Muscle of arm (tissue), 12 donors: ENCODE measurements around the gene VRK1. TPM values are rescaled to one million over a fixed set of nuclear protein-coding genes. Genes with fewer than 3 reads are reported as not detected.

Source experiments
- DNase-seq: peaks from one replicate; pipeline ENCODE4 v3.0.0-alpha.2; 2013
- polyA plus RNA-seq, 12 donors: library from polyadenylated mRNA; unstranded; fragments of 120-200 nt; gene quantifications; one replicate each; pipeline ENCODE4 v1.2.1, GENCODE V29; 2013; ENCODE audit not compliant: insufficient read length in 12 of 12

VRK1 gene
- polyA plus RNA-seq, 12 donors: 7.9 to 45.6 (median 13.9) TPM; not detected in 1

DNA sequence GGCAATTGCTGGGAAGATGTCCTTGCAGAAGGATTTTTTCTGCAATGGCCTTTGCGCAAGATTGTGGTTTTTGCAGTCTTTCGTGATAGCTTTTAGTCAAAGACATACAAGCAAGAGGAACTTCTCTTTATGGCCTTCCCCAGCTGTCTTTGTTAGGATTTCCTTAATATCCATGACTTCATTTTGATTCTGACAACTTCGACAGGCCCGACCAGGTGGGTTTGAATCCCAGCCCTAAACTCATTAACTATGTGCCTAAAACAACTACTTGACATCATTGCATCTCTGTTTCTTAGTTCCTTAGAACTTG, 13.3 kb upstream of the VRK1 start:
- no peak for DNase-seq

DNA sequence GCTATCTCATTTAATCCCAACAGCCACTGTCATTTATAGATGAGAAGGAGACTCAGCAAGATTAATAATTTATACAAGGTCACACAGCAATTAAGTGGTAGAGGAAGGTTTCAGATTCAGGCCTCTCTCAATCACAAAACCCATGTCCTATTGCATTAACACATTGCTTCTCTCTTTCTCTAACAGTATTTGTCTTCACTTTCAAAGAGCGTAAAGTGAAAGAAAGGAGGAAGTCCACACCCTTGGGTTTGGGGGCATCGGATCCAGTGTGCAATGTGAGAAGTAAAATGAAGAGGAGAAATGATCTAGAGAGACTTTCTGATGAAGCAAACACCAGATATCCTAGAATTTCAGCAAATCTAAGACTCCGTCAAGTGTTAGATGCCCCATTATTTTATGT, 7.0 kb upstream of the VRK1 start:
- DNase-seq: no peak

DNA sequence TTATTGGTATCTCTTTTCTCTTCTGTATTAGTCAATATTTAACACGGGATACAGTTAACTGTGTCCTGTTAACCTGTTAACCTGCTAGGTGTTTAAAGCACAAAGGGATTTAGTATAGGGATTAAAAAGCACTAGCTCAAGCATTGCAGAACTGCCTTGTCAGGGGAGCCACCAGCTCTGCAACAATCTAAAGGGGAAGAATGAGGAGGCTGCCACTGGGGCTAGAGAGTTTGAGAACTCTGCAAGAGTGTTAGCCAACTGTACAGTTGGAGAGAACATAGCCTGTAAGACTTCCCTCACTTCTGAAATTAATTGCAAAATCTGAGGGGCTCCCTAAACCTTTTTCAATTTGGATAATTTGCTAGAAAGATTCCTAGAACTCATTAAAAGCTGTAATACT, 6.5 kb upstream of the VRK1 start:
- DNase-seq: no peak

DNA sequence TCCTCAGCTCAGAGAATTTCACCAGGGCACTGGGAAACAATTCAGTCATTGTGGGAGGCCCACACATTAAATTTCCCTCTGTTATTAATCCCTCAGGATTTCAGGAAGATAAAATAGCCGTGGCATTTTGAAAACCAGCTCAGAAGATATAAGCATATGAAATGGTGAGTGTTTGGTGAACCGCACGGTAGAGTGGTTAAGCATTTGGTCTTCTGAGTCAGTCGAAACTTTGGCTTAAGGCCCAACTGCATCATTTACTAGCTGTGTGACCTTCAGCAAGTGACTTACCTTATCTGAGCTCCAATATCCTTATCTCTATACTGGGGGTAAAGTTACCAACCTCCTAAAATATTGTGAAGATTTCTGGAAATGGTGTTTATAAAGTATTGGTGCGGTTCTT, 5.2 kb upstream of the VRK1 start:
- DNase-seq: no peak

DNA sequence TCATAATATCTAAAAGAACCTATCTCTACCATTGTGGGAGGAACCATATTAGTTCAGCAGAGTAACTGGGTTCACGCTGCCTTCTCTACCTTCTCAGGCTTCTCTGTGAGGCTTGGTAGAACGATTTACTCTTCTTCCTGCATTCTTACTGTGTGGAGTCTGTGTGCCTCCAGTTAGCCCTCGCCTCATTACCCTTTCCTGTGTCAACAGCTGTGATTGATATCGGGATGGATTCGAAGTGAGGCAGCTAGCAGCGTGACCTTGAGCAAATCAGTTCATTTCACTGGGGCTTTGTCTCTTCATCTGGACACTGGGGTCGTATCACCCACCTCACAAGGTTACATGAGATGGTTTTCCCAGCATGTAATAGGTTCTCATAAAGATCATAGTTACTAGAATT, 4.6 kb upstream of the VRK1 start:
- DNase-seq: no peak

DNA sequence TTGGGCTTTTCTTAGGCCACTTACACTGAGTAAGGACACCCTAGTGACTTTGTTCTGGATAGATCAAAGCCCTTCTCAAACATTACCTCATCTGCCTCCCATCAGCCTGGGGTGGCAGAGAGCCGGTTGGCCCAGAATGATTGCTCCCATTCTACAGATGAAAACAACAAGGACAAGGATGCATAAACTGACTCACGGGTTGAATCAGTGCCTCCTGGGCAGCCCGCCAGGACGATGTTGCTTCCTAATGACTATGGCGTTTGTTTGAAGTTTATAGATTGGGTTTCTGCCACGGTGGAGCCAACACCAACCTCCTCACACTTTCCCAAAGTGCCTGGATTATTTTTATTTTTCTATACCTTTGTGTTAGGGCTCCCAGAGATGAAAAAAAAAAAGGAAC, 3.6 kb upstream of the VRK1 start:
- no peak for DNase-seq

DNA sequence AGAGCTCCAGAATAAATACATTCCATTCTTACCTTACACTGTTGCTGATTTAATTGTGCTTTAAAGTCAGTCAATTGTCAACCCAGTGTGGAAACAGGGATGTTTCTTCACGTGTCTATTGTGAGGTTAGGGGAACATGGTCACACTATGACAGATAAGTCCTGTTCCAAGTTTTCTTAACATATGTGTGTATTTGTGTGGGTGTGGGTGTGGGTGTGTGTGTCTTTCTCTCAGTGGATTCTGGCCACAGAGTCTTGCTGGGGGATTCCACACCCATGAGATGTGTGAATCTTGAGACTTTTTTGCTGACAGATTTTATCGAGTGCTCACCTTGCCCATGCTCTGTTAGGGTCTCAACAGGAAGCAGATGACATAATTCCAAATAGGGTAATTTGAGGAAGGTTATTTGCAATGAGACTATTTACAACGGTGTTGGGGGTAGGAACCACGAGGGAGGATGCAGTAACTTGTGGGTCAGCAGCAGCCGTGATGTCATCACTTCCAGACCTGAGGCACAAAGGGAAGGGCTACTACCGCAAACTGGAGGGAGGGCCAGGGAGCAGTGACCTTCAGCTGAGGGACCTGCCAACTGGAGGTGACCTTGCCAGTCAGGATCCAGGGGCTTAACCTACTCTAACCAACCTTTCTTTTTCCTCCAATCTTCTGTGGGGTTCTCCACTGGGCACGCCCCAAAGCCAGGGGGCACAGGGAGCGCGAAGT, 1.9 kb upstream of the VRK1 start:
- no peak for DNase-seq

DNA sequence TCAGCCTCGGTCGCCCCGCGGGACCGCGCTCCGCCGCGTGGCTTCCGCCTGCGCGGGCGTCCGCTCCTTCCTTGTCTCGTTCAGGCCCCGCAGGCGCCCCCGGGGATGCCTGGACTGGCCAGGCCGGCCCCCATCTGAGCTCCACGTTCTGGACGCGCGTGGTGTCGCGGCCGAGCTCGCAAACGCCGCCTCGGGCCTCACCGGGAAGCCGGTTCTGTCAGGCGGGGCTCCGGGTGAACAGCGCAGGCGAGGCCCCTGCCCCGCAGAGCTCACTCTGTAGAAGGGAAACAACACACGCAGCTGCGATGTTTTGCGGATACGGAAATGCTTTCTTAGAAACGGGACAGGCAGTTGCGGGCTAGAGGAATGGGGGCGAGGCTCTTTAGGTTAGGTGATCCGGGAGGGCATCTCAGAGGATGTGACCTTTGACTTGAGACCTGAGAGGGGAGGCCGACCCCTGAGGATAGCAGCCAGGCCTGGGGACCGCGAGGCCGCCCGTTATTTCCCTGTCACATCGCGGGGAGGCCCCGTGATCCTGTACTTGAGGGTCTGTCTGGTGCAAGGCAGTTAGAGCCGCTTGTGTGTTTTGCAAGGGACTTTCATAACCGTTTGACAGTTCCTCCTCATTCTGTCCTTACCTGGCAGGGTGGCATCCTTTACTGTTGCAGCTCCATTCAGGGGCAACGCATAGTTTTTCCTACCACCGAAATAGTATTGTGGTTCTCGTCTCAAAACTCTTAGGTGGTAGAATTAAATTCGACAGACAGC, 584 bp downstream of the VRK1 start:
- peak; percentile 13 for DNase-seq

DNA sequence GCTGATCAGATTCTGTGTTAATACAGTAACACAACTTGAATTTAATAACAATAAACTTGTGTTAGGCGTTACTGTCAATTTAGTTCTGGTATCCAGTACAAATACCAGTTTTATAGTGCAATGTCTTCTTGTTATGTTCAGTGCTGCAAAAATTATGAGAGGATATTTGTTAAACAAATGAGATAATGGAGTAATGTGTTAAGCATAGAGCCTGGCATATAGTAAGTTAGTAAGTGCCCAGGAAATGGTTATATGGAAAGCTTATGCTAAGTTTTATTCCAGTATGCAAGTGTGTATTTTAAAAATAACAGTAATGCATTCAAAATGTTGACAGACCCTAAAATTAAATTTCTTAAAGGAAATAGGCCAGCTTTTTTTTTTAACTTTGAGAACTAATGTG, 1.8 kb downstream of the VRK1 start:
- DNase-seq: no peak

DNA sequence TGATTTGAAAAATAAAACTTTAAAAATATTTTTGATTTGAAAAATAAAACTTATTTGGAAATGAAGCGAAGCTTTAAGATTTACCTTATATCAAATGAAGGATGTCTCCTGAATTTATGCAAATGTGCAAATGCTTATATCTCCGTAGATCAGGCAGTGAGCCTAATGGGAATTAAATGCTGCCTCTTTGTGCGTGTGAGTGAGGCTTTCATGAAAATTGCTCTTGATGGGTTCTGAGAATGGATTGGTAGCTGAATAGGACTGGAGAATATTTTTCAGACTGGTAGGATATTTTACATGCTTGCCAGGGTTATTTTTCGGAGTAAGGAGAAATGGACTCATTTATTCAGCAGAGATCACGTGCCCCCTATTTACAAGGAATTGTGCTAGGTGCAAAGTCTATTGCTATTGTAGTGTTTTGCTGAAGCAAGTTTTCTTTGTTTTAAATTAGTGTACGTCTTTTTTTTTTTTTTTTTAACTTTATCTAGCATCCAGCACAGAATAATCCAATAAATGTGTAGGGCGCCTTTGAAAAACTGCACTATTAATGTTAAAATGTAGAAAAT, 2.4 kb downstream of the VRK1 start:
- no peak for DNase-seq

DNA sequence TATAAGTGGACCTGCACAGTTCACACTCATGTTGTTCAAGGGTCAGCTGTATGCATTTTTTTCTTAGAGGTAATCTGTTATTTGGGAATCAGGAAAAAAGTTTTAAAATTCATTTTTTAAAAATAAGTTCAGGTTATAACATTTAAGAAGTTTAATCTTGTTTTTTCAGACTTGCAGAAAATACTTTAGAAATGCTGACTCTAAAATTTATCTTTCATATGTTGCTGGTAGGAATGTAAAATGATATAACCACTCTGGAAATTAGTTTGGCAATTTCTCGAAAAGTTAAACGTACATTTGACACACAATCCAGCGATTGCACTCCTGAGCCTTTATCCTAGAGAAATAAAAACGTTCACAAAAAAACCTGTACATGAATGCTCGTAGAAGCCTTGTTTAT, 4.7 kb downstream of the VRK1 start:
- DNase-seq: no peak

DNA sequence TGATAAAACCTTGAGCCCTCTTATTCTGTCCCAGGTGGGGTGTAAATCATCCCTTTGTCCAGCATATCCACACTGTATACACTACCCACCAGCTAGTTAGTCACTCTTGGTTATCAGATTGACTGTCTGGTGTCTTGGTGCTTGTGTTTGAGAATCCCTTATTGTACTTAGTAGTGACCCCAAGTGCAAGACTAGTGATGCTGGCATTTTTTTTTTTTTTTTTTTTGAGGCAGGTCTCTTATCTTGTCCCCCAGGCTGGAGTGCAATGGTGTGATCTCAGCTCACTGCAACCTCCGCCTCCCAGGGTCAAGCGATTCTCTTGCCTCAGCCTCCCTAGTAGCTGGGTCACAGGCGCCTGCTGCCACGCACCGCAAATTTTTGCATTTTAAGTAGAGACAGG, 5.8 kb downstream of the VRK1 start:
- no peak for DNase-seq

DNA sequence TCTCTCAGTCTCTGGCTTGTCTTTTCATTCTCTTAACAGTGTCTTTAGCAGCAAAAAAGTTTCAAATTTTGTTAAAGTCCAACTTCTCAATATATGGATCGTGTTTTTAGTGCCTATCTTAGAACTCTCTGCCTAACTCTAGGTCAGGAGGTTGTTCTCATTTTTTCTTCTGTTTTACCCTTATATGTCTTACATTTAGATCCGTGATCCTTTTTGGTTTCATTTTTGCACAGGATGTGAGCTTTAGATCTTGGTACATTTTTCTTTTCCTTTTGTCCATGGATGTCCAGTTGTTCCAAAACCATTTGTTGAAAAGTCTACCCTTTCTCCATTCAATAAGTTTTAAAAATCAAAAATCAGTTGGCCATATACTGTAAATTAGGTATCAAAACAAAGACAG, 6.8 kb downstream of the VRK1 start:
- no peak for DNase-seq

DNA sequence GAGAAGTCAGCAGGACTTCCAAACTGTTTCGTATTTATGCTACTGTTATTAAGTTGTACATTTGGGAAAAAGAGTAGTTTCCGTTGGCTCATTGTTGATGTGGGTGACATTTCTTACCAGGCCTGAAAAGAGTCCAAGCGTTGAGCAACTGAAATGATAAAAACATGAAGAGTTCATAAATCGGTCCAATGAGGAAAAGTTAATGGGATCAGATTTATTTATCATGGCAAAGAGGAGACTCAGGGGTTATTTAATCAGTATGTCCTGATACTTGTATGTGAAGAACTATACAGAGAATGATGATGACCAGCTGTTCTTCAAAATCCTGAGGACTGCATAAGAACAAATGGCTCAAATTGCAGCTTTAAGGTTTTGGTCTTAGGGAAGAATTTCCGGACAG, 7.7 kb downstream of the VRK1 start:
- no peak for DNase-seq

DNA sequence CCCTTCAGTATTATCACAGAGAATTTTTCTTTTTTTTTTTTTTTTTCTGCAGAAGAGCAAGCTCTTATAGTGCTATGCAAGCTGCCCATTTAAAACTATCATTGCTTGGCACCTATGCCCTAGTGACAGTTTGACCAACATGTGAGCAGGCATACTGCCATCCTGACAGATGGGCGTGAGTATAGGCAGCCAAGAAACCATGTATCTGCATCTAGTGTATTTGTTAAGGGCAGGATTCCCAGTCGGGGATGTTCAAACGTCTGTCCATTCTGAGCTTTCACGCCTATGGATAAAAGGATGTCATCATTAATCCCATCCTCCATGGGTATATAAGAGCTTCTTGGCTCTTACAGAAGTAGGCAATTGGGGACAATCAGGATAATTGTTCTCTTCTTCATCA, 8.8 kb downstream of the VRK1 start:
- no peak for DNase-seq

DNA sequence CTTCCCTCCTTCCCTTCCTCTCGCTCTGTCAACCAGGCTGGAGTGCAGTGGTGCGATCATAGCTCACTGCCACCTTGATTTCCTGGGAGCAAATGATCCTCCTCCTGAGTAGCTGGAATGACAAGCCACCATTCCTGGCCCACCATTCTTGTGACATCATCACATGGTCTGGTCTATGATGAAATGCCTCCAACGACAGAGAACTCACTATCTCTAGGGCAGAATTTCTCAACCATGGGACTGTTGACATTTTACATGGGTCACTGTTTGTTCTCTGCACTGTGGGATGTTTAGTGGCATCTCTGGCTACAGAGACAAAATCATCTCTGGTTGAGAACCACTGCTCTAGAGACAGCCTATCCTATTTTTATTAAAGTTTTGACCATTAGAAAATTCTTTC, 9.7 kb downstream of the VRK1 start:
- no peak for DNase-seq

DNA sequence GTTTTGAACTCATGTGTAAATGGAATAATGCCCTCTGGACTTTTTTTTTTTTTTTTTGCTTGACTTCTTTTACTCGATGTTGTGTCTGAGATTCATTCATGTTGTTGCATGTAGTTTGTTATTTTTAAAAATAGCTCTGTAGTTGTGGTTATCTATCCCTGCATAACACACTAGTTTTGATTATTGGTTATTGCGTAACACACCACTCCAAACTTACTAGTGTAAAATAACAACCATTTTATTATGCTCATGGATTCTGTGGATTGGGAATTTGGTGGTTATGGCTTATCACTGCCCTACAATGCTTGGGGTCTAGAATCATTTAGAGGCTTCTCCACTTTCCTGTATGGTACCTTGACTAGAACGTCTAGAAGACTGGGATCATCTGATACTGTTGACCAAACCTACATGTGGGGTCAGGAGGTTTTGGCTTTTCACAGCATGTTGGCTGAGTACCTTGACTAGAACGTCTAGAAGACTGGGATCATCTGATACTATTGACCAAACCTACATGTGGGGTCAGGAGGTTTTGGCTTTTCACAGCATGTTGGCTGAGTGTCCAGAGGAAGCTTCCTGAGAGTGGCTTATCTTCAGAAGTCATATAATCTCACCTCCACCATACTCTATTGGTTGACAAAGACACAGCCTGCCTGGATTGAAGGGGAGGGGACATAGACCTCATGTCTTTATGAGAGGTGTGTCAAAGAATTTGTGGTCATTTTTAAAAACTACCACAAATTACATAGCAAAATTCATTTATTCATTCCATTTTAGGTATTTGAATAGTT, 11.6 kb downstream of the VRK1 start:
- no peak for DNase-seq

DNA sequence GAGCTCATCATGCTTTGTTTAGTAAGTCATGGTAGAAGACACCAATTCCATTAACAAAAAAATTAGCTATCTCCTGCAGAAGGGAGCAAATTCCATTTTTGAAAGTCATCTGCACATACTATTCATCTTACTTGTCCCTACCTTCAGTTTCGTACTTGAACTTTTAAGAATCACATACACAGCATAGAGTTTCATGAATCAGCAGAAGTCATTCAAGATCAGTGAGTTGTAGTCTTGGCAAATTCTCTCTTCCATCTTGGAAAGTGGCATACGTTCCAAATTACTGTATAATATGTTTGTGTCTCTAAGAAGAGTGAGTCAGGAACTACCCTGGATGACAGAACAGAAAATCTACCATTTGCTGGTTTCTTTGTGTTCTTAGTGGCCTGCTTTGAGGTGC, 14.1 kb downstream of the VRK1 start:
- no peak for DNase-seq

DNA sequence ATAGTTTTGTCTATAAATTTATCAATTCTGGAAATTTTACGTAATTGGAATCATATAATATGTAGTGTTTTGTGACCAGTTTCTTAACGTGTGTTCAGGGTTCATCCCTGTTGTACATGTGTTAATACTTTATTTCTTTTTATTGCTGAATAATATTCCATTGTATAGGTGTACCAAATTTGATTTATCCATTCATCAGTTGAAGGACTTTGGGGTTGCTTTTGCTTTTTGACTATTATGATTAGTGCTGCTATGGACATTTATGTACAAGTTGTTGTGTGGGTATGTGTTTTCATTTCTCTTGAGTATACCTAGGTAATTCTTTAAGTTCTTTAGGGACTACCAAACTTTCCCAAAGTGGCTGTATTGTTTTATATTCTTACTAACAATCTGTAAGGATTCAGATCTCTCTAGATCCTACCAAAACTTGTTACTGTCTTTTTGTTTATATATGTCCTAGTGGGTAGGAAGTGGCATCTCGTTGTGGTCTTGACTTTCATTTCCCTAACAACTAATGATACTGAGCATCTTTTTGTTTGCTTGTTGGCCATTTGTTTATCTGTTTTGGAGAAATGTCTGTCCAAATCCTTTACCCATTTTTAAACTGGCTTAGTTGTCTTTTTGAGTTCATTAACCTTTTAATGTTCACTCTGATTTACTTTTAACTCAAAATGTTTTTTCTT, 14.9 kb downstream of the VRK1 start:
- no peak for DNase-seq

DNA sequence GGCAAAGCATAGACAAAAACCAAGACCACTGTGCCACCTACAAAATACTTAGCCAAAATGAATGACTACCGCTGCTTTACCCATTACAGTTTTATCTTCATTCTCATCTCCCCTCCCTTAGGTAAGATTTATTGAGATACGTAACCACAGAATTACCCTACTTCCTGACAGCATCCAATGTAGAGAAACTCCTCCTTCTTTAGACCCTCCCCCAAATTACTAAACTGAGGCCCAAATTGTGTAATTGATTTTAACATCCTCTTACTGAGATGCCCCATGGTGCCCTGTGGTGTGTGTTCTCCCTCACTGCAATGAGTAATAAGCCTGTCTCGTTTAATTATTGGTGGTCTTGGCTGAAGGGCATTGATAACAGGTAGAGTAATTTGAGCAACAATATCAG, 19.1 kb downstream of the VRK1 start:
- no peak for DNase-seq

DNA sequence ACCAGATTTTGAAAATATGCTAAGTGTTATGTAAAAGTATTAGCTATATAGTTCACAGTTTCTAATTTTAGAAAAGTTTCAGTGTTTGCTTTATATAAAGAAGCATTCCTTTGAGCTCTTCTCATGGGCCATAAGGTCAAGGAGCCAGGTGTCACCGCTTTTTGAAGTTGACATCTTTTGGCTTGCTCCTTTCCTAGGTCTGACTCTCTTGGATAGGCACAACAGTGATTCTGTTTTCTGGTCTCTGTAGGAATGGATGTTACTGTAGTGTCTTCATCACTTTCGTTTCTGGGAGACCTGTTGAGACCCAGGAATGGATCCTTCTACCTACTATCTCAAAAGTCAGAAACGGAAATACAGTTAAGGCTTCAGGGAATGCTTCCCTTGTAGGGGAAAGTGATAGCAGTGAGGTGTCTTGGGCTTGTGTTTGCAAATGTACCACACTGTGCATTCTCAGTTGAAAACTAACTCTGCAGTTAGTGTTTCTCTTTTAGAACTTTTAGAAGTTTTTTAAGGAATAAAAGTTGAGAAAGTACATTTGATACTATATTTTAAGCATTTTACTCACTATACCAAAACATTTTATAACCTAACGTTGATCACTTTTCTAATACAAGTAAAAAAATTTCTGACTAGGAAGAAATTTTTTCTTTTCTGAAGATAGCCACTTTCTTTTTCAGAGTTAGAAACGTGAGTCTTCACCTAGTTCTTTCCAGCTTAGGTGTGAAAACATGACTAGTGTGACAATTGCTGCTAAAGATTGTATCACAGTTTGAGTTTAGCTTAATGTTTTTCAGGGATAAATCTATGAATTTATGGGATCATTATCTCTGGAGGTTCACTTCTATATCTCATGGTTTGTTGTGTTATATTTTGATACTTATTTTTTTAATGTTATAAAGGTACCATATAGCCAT, 20.8 kb downstream of the VRK1 start:
- no peak for DNase-seq
